AG09319 (cell line): ENCODE measurements around the gene TMEM88.
"Not testable (repeated sequence)": the region's sequence is repeated elsewhere in the genome, so short reads cannot be mapped to it uniquely, and the experiment has no call there.

Experiments used
- DNase-seq: peaks from one replicate; pipeline ENCODE4 v3.0.0-alpha.2; 2010; ENCODE audit warnings: low read depth; ENCODE audit errors: extremely low read depth
- CTCF ChIP-seq: IDR thresholded peaks from 2 replicates; pipeline ENCODE4 v1.5.1; 2011; ENCODE audit warnings: low read depth, mild to moderate bottlenecking, inconsistent platforms, low read length, moderate library complexity

TMEM88 gene

GRCh38 chr17:7854851-7855659, at the start of gene TMEM88:
TMEM88 (plus strand) TSS chr17:7855066; CDS start chr17:7855075, 9 bp downstream.
- TF ChIP-seq CTCF, result no peak
- DNase-seq, result no peak

GRCh38 chr17:7806587-7806986, 48.3 kb upstream of the TMEM88 start:
- TF ChIP-seq CTCF, result no peak
- DNase-seq, result no peak

GRCh38 chr17:7807206-7807605, 47.7 kb upstream of the TMEM88 start:
- DNase-seq, result no peak
- no peak for TF ChIP-seq CTCF

DNA sequence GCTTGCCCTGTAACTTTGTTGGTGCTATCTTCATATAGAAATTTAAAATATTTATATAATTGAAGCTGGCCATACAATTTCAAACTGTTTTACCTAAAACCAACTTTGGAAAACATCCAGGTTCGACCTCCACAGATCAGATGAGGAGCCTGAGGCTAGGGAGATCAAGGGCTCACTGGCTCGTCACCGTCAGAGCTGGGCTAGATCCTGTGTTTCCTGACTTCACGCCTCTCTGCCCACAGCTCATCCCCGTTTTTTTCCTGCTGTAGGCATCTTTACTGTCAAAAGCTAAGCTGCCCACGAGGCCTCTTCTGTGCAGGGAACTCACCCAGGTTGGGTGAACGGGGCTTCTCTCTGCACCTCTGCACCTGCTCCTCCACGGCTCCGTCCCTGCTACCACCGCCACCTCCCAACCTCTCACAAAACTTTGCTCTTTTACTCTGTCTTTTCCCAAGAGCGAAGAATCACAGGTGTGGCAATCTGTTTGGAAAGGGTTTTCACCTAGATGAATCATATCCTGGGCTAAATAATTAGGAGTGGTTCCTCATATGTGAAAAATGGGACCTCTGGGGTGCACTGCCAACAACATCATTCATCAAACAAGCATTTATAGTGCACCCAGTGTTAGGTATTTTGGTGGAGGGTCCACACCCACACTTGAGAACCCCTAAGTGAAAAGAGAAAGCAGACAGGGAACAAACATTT, 45.6 kb upstream of the TMEM88 start:
- no peak for TF ChIP-seq CTCF
- DNase-seq, result no peak

DNA sequence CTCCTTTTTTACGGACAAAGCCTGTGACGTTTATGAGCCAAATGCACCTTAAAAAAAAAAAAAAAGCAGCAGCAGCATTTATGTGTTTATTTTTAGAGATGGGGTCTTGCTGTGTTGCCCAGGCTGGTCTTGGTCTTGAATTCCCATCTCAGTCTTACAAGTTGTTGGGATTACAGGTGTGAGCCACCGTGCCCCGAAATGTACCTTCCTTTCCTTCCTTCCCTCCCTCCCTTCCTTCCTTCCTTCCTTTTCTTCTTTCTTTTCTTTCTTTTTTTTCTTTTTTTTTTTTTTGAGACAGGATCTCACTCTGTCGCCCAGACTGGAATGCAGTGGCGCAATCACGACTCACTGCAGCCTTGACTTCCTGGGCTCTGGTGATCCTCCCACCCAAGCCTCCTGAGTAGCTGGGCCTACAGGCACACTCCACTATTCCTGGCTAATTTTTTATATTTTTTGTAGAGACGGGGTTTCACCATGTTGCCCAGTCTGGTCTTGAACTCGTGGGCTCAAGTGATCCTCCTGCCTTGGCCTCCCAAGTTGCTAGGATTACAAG, 45.0 kb upstream of the TMEM88 start:
- not testable (repeated sequence) for DNase-seq

DNA sequence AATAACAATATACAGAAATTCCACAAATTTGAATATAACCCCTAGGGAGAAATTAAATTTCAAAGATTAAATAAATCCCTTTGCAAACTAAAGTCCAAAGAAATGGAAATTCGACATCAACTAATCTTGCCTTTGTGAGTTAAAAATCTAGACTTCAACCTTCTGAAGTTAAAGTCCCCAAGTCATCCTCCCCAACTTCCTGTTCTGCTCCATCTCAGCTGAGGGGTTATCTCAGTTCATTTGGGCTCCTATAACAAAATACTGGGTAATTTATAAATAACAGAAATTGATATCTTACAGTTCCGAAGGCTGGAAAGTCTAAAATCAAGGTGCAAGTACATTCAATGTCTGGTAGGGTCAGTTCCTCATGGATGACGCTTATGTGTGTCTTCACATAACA, 43.6 kb upstream of the TMEM88 start:
- TF ChIP-seq CTCF, result no peak
- no peak for DNase-seq

DNA sequence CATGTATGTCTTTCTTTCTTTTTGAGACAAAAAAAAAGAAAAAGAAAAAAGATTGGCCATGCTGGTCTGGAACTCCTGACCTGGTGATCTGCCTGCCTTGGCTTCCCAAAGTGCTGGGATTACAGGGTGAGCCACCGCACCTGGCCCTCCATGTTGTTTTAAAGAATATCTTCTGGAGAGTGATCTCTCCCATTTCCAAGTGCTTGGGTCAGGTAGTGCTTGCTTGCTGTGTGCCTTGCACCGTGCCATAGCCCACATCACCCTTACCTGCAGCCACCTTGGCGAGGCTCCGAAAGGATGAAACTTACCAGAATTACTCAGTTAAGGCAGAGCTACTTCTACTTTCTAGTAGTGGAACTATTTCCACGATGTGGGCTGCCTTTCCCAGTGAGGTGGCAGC, 39.9 kb upstream of the TMEM88 start:
- no peak for TF ChIP-seq CTCF
- DNase-seq, result no peak
